ENCODE measurements around the gene NPHS1.

GRCh38 chr19:35790981-35791813 is 61.1 kb downstream of the NPHS1 start:
- no peak for TF ChIP-seq CTCF (IDR thresholded peaks at IDR 0.05; ENCODE audit: low read depth, low read length, missing input control)
- TF ChIP-seq TAF1 (conservative IDR thresholded peaks at IDR 0.05), result no peak
- no peak for TF ChIP-seq RXRA (IDR thresholded peaks at IDR 0.05)
- no peak for TF ChIP-seq SP1 (IDR thresholded peaks at IDR 0.05)
- no peak for TF ChIP-seq MAX (IDR thresholded peaks at IDR 0.05)
- TF ChIP-seq GABPA (IDR thresholded peaks at IDR 0.05 in 1 of 2, conservative IDR thresholded peaks at IDR 0.05 in 1 of 2), result no peak
- no peak for TF ChIP-seq YY1 (IDR thresholded peaks at IDR 0.05)
- TF ChIP-seq EGR1 (IDR thresholded peaks at IDR 0.05; ENCODE audit: low read depth in 2 of 2), result no peak
- TF ChIP-seq REST (IDR thresholded peaks at IDR 0.05), result no peak
- TF ChIP-seq RAD21 (IDR thresholded peaks at IDR 0.05), result no peak
- no peak for TF ChIP-seq JUND (IDR thresholded peaks at IDR 0.05)

Data from liver (tissue), 3 donors.